ENCODE results near the gene POLR1G. TPM values are rescaled to one million over a fixed set of nuclear protein-coding genes. Genes with fewer than 3 reads are reported as not detected.

Gene POLR1G, protein sequence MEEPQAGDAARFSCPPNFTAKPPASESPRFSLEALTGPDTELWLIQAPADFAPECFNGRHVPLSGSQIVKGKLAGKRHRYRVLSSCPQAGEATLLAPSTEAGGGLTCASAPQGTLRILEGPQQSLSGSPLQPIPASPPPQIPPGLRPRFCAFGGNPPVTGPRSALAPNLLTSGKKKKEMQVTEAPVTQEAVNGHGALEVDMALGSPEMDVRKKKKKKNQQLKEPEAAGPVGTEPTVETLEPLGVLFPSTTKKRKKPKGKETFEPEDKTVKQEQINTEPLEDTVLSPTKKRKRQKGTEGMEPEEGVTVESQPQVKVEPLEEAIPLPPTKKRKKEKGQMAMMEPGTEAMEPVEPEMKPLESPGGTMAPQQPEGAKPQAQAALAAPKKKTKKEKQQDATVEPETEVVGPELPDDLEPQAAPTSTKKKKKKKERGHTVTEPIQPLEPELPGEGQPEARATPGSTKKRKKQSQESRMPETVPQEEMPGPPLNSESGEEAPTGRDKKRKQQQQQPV
- total RNA-seq, result 3.8 TPM

DNA sequence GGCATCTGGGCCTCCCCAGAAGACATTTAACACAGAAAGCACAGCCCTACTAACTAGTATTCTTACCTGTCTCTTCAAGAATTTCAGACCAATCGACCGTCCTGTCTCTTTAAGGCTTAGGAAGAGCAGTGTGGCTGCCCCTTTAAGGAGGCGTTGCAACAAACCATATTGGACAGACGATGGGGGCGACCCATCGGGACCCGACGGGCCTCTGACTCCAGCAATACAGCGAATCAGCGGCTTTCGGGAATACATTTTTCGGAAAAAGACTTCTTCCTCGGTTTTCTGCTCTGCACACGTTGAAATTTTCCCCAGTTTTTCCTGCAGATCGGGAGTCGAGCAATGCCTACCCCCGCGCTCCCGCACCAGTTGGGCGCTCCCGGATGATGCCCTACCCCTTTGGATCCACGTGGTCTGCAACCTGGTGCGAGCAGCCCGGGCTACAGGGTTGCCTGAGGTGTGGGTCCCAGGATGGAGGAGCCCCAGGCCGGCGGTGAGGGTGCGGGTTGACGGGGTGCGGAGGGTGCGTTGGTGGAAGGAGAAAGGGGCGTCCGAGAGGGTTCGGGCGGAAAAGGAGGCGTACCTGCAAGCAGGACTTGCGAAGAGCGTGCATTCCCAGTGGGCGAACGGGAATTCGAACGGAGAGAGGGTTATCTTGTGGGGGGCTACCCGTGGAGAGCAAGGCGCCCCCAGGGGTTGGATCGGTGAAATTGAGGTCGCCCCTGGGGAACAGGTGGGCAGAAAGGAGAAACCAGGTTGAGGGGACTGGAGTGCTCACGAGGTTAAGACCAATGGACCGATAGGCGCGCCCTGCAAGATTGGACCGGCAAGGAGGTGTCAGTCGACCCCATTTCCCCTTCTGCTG, at the start of gene POLR1G:
TSS of gene POLR1G (plus strand) at position 419 of the 865 bp plus-strand sequence. CDS start at position 472, 53 bp downstream.

DNA sequence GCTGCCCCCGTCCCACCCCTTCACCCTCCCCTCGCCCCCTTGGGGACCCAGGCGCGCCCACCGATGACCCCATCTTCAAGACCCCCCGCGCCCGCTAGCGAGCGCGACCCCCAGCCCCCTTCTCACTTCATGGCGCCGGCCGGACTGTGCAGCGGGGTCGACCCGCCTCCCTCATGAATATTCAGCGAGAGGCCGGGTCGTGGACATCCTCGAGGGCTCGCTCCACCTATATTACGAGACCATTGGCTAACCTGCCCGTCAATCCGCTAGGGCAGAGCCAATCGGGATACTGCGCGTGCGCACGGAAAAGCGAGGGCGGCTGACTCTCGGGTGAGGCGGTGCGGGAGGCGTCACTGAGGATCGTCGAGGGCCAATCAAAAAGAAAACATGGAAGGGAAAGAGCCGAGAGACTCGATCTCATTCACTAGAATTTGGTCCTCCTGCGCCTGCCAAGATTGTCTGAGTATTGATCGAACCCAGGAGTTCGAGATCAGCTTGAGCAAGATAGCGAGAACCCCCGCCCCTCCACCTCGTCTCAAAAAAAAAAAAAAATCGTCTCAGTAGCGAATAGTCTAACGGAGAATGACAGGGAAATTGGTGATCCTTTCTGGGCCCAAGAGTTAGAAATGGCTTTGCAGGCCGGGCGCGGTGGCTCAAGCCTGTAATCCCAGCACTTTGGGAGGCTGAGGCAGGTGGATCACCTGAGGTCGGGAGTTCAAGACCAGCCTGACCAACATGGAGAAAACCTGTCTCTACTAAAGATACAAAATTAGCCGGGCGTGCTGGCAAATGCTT, 35.8 kb upstream of the POLR1G start, which contains the start of gene ERCC2:
TSS of gene ERCC2 (minus strand) at position 164 of the 795 bp plus-strand sequence. CDS start at position 131, 33 bp downstream.

DNA sequence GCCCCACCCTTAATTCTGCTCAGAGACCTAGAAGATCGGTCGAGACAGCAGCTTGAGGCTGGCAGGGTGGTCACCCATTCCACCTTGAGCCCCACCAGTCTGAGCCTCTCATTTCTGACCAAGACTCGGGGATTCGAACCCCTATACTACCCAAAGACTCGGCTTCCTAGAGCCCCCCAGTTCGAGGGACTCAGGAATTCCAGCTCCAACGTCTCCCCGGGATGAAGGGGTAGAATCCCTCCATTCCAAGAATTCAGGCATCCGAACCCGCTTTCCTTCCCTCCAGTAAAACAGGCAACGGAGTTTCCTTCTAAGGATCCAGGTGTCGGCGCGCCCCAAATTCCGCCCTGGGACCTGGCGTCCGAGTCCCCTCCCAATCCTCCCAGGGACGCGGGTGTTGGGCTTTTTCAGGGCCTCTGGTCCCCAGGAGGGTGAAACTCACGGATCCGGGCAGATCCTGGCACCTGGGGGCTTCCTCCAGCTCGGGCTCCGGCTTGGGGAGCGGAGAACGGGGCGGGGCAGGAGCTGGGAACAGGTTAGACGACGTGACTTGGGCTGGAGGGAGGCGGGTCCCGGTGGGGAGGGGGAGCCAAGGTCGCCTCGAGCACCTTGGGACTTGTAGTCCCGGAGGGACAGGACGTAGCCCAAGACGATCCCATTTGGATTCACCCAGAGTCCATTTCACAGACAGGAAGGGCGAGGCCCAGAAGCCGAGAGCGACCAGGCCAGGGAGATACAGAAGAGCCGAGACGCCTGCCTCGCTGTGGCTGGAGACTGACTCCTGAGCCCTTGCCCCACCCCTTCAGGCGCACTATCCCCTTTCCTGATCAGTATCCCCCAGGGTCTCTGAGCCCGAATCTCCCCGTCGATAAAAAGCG, 1.6 kb upstream of the POLR1G start, which contains the start of gene PPP1R13L:
TSS of gene PPP1R13L (minus strand) at position 513 of the 878 bp plus-strand sequence. CDS start 6,751 bp downstream, outside the sequence.

DNA sequence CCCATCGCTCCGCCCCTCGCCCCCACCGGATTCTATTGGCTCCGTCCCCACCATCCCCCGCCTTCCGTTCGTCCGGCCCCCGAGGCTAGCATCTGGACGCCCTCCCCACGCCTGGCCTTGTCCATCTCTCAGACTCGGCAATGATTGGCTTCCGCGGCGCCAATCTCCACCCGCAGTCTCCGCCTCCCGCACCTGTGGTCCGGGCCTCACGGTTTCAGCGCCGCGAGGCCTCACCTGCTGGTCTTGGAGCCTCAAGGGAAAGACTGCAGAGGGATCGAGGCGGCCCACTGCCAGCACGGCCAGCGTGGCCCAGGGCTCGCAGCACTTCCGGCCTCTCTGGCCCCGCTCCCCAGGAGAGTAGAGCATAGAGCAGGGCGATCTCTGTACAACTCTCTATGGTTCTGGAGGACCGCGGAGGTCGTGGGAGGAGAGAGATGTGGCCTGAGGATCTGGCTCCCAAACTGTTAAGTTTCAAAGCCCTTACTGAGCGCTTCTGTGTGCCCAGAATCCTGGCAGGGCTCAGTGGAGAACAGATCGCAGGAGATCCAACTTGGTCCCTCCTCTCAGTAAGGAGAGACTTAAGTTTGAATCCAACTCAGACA, 17.2 kb downstream of the POLR1G start, which contains the start of gene ERCC1:
TSS of gene ERCC1 (minus strand) at position 329 of the 602 bp plus-strand sequence. CDS start 543 bp downstream, outside the sequence.

Small RNA genes within 50 kb of the gene (small RNA-seq; reads per million reads assigned to genes)
- not detected for gene MIR6088 (ENCODE audit: low replicate concordance)

Other genes starting within 250 kb of the POLR1G start
- 0.63 TPM for gene NKPD1, start 245.7 kb upstream of the POLR1G start, total RNA-seq
- 4.7 TPM for gene TRAPPC6A, start 228.4 kb upstream of the POLR1G start, total RNA-seq
- 3.8 TPM for gene BLOC1S3, start 227.9 kb upstream of the POLR1G start, total RNA-seq
- not detected for gene EXOC3L2, start 161.2 kb upstream of the POLR1G start, total RNA-seq
- gene MARK4, start 155.4 kb upstream of the POLR1G start, total RNA-seq, result 28.2 TPM
- gene CKM, start 83.8 kb upstream of the POLR1G start, total RNA-seq, result not detected
- not detected for gene KLC3, start 65.9 kb upstream of the POLR1G start, total RNA-seq
- 24.1 TPM for gene ERCC2, start 36.1 kb upstream of the POLR1G start, total RNA-seq
- 0.31 TPM for gene PPP1R13L, start 1.6 kb upstream of the POLR1G start, total RNA-seq
- gene ERCC1, start 17.3 kb downstream of the POLR1G start, total RNA-seq, result 64.8 TPM
- gene FOSB, start 61.4 kb downstream of the POLR1G start, total RNA-seq, result 1.3 TPM
- 68.5 TPM for gene RTN2, start 90.4 kb downstream of the POLR1G start, total RNA-seq
- 0.94 TPM for gene PPM1N, start 91.8 kb downstream of the POLR1G start, total RNA-seq
- gene VASP, start 100.8 kb downstream of the POLR1G start, total RNA-seq, result 7.8 TPM
- gene OPA3, start 178.2 kb downstream of the POLR1G start, total RNA-seq, result 2.2 TPM
- gene GPR4, start 195.6 kb downstream of the POLR1G start, total RNA-seq, result 0.31 TPM
- 55.1 TPM for gene EML2, start 232.8 kb downstream of the POLR1G start, total RNA-seq